Skeletal muscle satellite cell (primary cell): ENCODE measurements around the gene SCNN1A.
"Not testable (repeated sequence)": the region's sequence is repeated elsewhere in the genome, so short reads cannot be mapped to it uniquely, and the experiment has no call there.

ENCODE experiments used
- H3K27me3 ChIP-seq: 2 replicates; pipeline ENCODE4 v1.7.0; 2013; ENCODE audit warnings: low read length; ENCODE audit not compliant: control insufficient read depth, insufficient read depth
- H3K36me3 ChIP-seq: 2 replicates; pipeline ENCODE4 v1.7.0; 2013; ENCODE audit warnings: mild to moderate bottlenecking, control low read depth, low read length; ENCODE audit not compliant: insufficient read depth
- H3K4me1 ChIP-seq: 2 replicates; pipeline ENCODE4 v1.7.0; 2013; ENCODE audit warnings: low read length; ENCODE audit not compliant: control insufficient read depth, insufficient read depth
- H3K4me2 ChIP-seq: 2 replicates; pipeline ENCODE4 v1.7.0; 2013; ENCODE audit warnings: mild to moderate bottlenecking, low read length
- H3K4me3 ChIP-seq: 2 replicates; pipeline ENCODE4 v1.7.0; 2013; ENCODE audit warnings: low read length
- H3K9ac ChIP-seq: 2 replicates; pipeline ENCODE4 v1.7.0; 2013; ENCODE audit warnings: mild to moderate bottlenecking, low read depth, low read length, moderate library complexity
- H3K9me3 ChIP-seq: replicated peaks from 2 replicates; pipeline ENCODE4 v1.7.0; 2013; ENCODE audit warnings: mild to moderate bottlenecking, control low read depth, low read length

Gene SCNN1A

GRCh38 chr12:6340032-6340638, 35.2 kb downstream of the SCNN1A start:
- peaks cover 43% of the 10 kb centered on the region for H3K36me3 ChIP-seq
- peak overlapping the region; percentile 97 for H3K9ac ChIP-seq
- no peaks in the 10 kb centered on the region for H3K27me3 ChIP-seq
- peaks cover 64% of the 10 kb centered on the region for H3K4me1 ChIP-seq
- H3K4me3 ChIP-seq: peak overlapping the region; percentile 90
- no peaks in the 10 kb centered on the region for H3K9me3 ChIP-seq
- peak overlapping the region; percentile 92 for H3K4me2 ChIP-seq

- peak overlapping the region; percentile 92 for H3K4me2 ChIP-seq
- H3K27me3 ChIP-seq: no peaks in the 10 kb centered on the region
- peaks cover 55% of the 10 kb centered on the region for H3K36me3 ChIP-seq
- H3K9ac ChIP-seq: peak overlapping the region; percentile 97
- no peaks in the 10 kb centered on the region for H3K9me3 ChIP-seq
- H3K4me1 ChIP-seq: peaks cover 73% of the 10 kb centered on the region
- H3K4me3 ChIP-seq: peak overlapping the region; percentile 90
Observed at GRCh38 chr12:6338955-6339354, 36.4 kb downstream of the SCNN1A start.

- Histone ChIP-seq H3K9ac (peak overlapping the region; percentile 97), H3K4me2 (peak overlapping the region; percentile 92), H3K4me3 (peak overlapping the region; percentile 90), H3K4me1 (peaks cover 73% of the 10 kb centered on the region), H3K36me3 (peaks cover 59% of the 10 kb centered on the region)
- not testable (repeated sequence) for H3K9me3 ChIP-seq, H3K27me3 ChIP-seq
Observed at GRCh38 chr12:6338536-6338935, 36.8 kb downstream of the SCNN1A start.

GRCh38 chr12:6337958-6338433, 37.4 kb downstream of the SCNN1A start:
- H3K4me3 ChIP-seq: peak overlapping the region; percentile 90
- peaks cover 74% of the 10 kb centered on the region for H3K4me1 ChIP-seq
- peak overlapping the region; percentile 92 for H3K4me2 ChIP-seq
- H3K9ac ChIP-seq: peak overlapping the region; percentile 97
- H3K36me3 ChIP-seq: peaks cover 64% of the 10 kb centered on the region
- H3K27me3 ChIP-seq: no peaks in the 10 kb centered on the region
- H3K9me3 ChIP-seq: no peaks in the 10 kb centered on the region

GRCh38 chr12:6336889-6337853, 38.2 kb downstream of the SCNN1A start:
- no peaks in the 10 kb centered on the region for H3K27me3 ChIP-seq
- H3K9ac ChIP-seq: peak overlapping the region; percentile 97
- peaks cover 70% of the 10 kb centered on the region for H3K36me3 ChIP-seq
- H3K4me1 ChIP-seq: peaks cover 75% of the 10 kb centered on the region
- peak overlapping the region; percentile 90 for H3K4me3 ChIP-seq
- H3K4me2 ChIP-seq: peak overlapping the region; percentile 92
- H3K9me3 ChIP-seq: no peaks in the 10 kb centered on the region

- Histone ChIP-seq H3K36me3 (peaks cover 71% of the 10 kb centered on the region), H3K4me3 (peak overlapping the region; percentile 90), H3K4me1 (peaks cover 77% of the 10 kb centered on the region), H3K9me3 (no peaks in the 10 kb centered on the region), H3K4me2 (peak overlapping the region; percentile 92), H3K27me3 (no peaks in the 10 kb centered on the region), H3K9ac (peak overlapping the region; percentile 97)
Observed at GRCh38 chr12:6336079-6336888, 39.1 kb downstream of the SCNN1A start.

GRCh38 chr12:6335451-6336078, 39.8 kb downstream of the SCNN1A start:
- H3K4me3 ChIP-seq: peak overlapping the region; percentile 66
- H3K9me3 ChIP-seq: no peaks in the 10 kb centered on the region
- H3K9ac ChIP-seq: peak overlapping the region; percentile 97
- H3K36me3 ChIP-seq: peaks cover 71% of the 10 kb centered on the region
- H3K4me2 ChIP-seq: peak overlapping the region; percentile 92
- no peaks in the 10 kb centered on the region for H3K27me3 ChIP-seq
- H3K4me1 ChIP-seq: peaks cover 80% of the 10 kb centered on the region

- Histone ChIP-seq H3K9me3 (no peaks in the 10 kb centered on the region), H3K4me3 (peak overlapping the region; percentile 66), H3K36me3 (peaks cover 75% of the 10 kb centered on the region), H3K27me3 (no peaks in the 10 kb centered on the region), H3K4me1 (peaks cover 80% of the 10 kb centered on the region), H3K4me2 (peak overlapping the region; percentile 92), H3K9ac (peak overlapping the region; percentile 97)
Observed at GRCh38 chr12:6334940-6335450, 40.4 kb downstream of the SCNN1A start.

GRCh38 chr12:6334359-6334758, 41.0 kb downstream of the SCNN1A start:
- Histone ChIP-seq H3K4me3 (peak overlapping the region; percentile 3), H3K9ac (peak overlapping the region; percentile 97), H3K4me2 (peak overlapping the region; percentile 92), H3K36me3 (peaks cover 76% of the 10 kb centered on the region), H3K4me1 (peaks cover 78% of the 10 kb centered on the region), H3K9me3 (no peaks in the 10 kb centered on the region), H3K27me3 (no peaks in the 10 kb centered on the region)

- Histone ChIP-seq H3K27me3 (no peaks in the 10 kb centered on the region), H3K9me3 (no peaks in the 10 kb centered on the region), H3K9ac (peak overlapping the region; percentile 97), H3K4me3 (peak overlapping the region; percentile 3), H3K4me1 (peaks cover 70% of the 10 kb centered on the region), H3K4me2 (peak overlapping the region; percentile 38), H3K36me3 (peaks cover 76% of the 10 kb centered on the region)
Observed at GRCh38 chr12:6333566-6333965, 41.8 kb downstream of the SCNN1A start.
